Adrenal gland (tissue), 12 donors: ENCODE measurements around the gene CNTN2. TPM values are rescaled to one million over a fixed set of nuclear protein-coding genes. Genes with fewer than 3 reads are reported as not detected.
A peak's percentile ranks its signal among the peaks of the same experiment; 100 is the strongest.

Source experiments
- DNase-seq, 7 donors: peaks; one replicate each; pipeline ENCODE4 v3.0.0-alpha.2; 2019 to 2020
- H3K27ac ChIP-seq, 5 donors: fragments of 200-600 bp; sonication (generic) in 4 of 5; 1 replicate in 3 of 5; 2 replicates in 2 of 5; pipeline versions ENCODE4 v1.5.1 to v1.8.0; 2016 to 2020; ENCODE audit warnings: mild to moderate bottlenecking in 1 of 5
- H3K27me3 ChIP-seq: fragments of 200-600 bp; 2 replicates; pipeline ENCODE4 v1.8.0; 2021
- H3K36me3 ChIP-seq, 2 donors: fragments of 200-600 bp; replicated peaks in 1 of 2; 1 replicate in 1 of 2; 2 replicates in 1 of 2; pipeline versions ENCODE4 v1.5.1 to v1.8.0; 2018 to 2022
- H3K4me1 ChIP-seq, 2 donors: fragments of 200-600 bp; replicated peaks in 1 of 2; 1 replicate in 1 of 2; 2 replicates in 1 of 2; pipeline versions ENCODE4 v1.5.1 to v1.8.0; 2018 to 2021
- H3K4me3 ChIP-seq, 4 donors: fragments of 200-600 bp; sonication (generic) in 3 of 4; one replicate each; pipeline ENCODE4 v1.5.1; 2016 to 2018
- H3K9me3 ChIP-seq, 3 donors: fragments of 200-600 bp; sonication (generic) in 1 of 3; replicated peaks in 1 of 3; 1 replicate in 2 of 3; 2 replicates in 1 of 3; pipeline versions ENCODE4 v1.5.1 to v1.8.0; 2016 to 2021
- CTCF ChIP-seq, 6 experiments: fragments of 450-650 bp in 4 of 6; fragments of 200-600 bp in 2 of 6; sonication (generic) in 1 of 6; IDR thresholded peaks; 1 replicate in 5 of 6; 2 replicates in 1 of 6; pipeline versions ENCODE4 v1.5.1 to v1.8.0; 2016 to 2021; ENCODE audit warnings: antibody characterized with exemption in 6 of 6, mild to moderate bottlenecking in 2 of 6, moderate library complexity in 1 of 6
- POLR2A ChIP-seq, 2 donors: fragments of 450-650 bp; IDR thresholded peaks; one replicate each; pipeline ENCODE4 v1.6.1; 2017; ENCODE audit warnings: antibody characterized with exemption in 2 of 2, mild to moderate bottlenecking in 2 of 2, moderate library complexity in 1 of 2
- WGBS, 4 donors: extraction: QIAGEN DNeasy Blood & Tissue Kit in 2 of 4; methylation state at CpG; one replicate each; pipeline versions ENCODE4 v1.1.5 to v1.1.7; 2013 to 2017; 5-methylcytosine and 5-hydroxymethylcytosine counted together
- intact Hi-C, 2 donors: fragments of 100-400 bp; cut with DNase I; formaldehyde crosslinking; loops; one replicate each; pipeline versions ENCODE4 v1.14.1 to v1.15.0; 2022 to 2023
- polyA plus RNA-seq, 3 donors: library from polyadenylated mRNA; stranded (reverse); fragments of 200-250 nt in 2 of 3; fragments of 350-450 nt in 1 of 3; fragmentation: Illumina TruSeq in 1 of 3; extraction: RNeasy Lipid Tissue Mini Kit (QIAGEN cat#74804) in 1 of 3; gene quantifications; one replicate each; pipeline ENCODE4 v1.2.3, GENCODE V29; 2013 to 2014
- total RNA-seq, 9 donors: library from RNA; depleted of rRNA in 4 of 9; stranded (reverse); fragments of >200 nt in 4 of 9; fragments of 120-200 nt in 1 of 9; fragmentation: NEBNext Ultra II Directional in 1 of 9; extraction: Animal tissue kit (Norgen Biotek cat#: 25700) in 1 of 9; gene quantifications; one replicate each; pipeline versions ENCODE4 v1.1.0 to v1.2.4, GENCODE V29; 2013 to 2023
- donor health status: healthy with polysubstance abuse.
- donor health status: Bipolar disorder and iron deficiency.
- donor health status: DM: yes; HTN: yes; CAD: no.
- donor health status: DM: no; HTN: no; CAD: no.
- donor health status: DM: no; HTN: no; CAD: no.
- donor health status: DM: yes; HTN: yes; CAD: no.

Gene CNTN2
- total and polyA plus RNA-seq, 12 donors: 0.08 to 3.2 (median 0.45) TPM; not detected in 1

GRCh38 chr1:205075642-205076155, 32.7 kb downstream of the CNTN2 start:
- WGBS, 4 donors: 69 to 76% (median 74%) methylated on average over 7 of the region's 7 CpGs
- intact Hi-C loops: no loop called here

GRCh38 chr1:205076245-205076761, 33.3 kb downstream of the CNTN2 start:
- 83 to 100% (median 87%) methylated on average over 4 of the region's 4 CpGs for WGBS, 4 donors
- no peaks in the 10 kb centered on the region for H3K9me3 ChIP-seq
- H3K36me3 ChIP-seq: no peaks in the 10 kb centered on the region
- H3K27me3 ChIP-seq: no peaks in the 10 kb centered on the region
- DNase-seq: peak in 1 of 7 donors; percentile 34
- intact Hi-C loops: no loop called here
- TF ChIP-seq POLR2A (IDR thresholded peaks at IDR 0.05) (no peak), CTCF (IDR thresholded peaks at IDR 0.05) (no peak)
- H3K4me3 ChIP-seq: no peak overlapping the region
- no peaks in the 10 kb centered on the region for H3K4me1 ChIP-seq
- H3K27ac ChIP-seq: no peak overlapping the region

More at GRCh38 chr1:205075642-205076155, 32.7 kb downstream of the CNTN2 start:
- Histone ChIP-seq H3K36me3 (no peaks in the 10 kb centered on the region), H3K27ac (no peak overlapping the region), H3K27me3 (no peaks in the 10 kb centered on the region), H3K4me1 (no peaks in the 10 kb centered on the region), H3K4me3 (no peak overlapping the region), H3K9me3 (no peaks in the 10 kb centered on the region)
- no peak for TF ChIP-seq POLR2A (IDR thresholded peaks at IDR 0.05)
- no peak for TF ChIP-seq CTCF (IDR thresholded peaks at IDR 0.05)
- peak in 1 of 7 donors; percentile 31 for DNase-seq

GRCh38 chr1:205077158-205077933, 34.3 kb downstream of the CNTN2 start:
- 87 to 94% (median 93%) methylated on average over 7 of the region's 7 CpGs for WGBS, 4 donors
- TF ChIP-seq POLR2A (IDR thresholded peaks at IDR 0.05) (no peak), CTCF (IDR thresholded peaks at IDR 0.05) (no peak)
- peak in 1 of 7 donors; percentile 21 for DNase-seq

GRCh38 chr1:205077934-205078311, 34.9 kb downstream of the CNTN2 start:
- Histone ChIP-seq H3K27me3 (no peaks in the 10 kb centered on the region), H3K36me3 (no peaks in the 10 kb centered on the region), H3K9me3 (no peaks in the 10 kb centered on the region), H3K4me3 (no peak overlapping the region), H3K27ac (no peak overlapping the region), H3K4me1 (no peaks in the 10 kb centered on the region)
- TF ChIP-seq POLR2A (IDR thresholded peaks at IDR 0.05): no peak
- TF ChIP-seq CTCF (IDR thresholded peaks at IDR 0.05): no peak
- 80 to 93% (median 85%) methylated on average over 1 of the region's 1 CpG for WGBS, 4 donors
- intact Hi-C loops: no loop called here
- DNase-seq: no peak

More at GRCh38 chr1:205077158-205077933, 34.3 kb downstream of the CNTN2 start:
- Histone ChIP-seq H3K27me3 (no peaks in the 10 kb centered on the region), H3K4me3 (no peak overlapping the region), H3K36me3 (no peaks in the 10 kb centered on the region), H3K27ac (no peak overlapping the region), H3K9me3 (no peaks in the 10 kb centered on the region), H3K4me1 (no peaks in the 10 kb centered on the region)
- intact Hi-C loops: no loop called here
